GM12878 (cell line): ENCODE measurements around the gene PGF.

Source experiments
- CTCF ChIP-seq, 3 experiments: IDR thresholded peaks in 2 of 3; conservative IDR thresholded peaks in 1 of 3; 2 replicates each; pipeline ENCODE4 v1.5.1; 2011; ENCODE audit warnings: low read depth in 3 of 3, low read length in 3 of 3, mild to moderate bottlenecking in 3 of 3, control low read depth in 2 of 3, moderate library complexity in 2 of 3, inconsistent platforms in 1 of 3, mixed read lengths in 1 of 3; ENCODE audit not compliant: control insufficient read depth in 2 of 3, insufficient read depth in 1 of 3; ENCODE audit errors: extremely low read depth in 1 of 3
- DPF2 ChIP-seq: fragments of 450-650 bp; IDR thresholded peaks from 2 replicates; pipeline ENCODE4 v1.6.1; 2017; ENCODE audit warnings: mild to moderate bottlenecking
- MAX ChIP-seq: IDR thresholded peaks from 2 replicates; pipeline ENCODE4 v1.6.1; 2012; ENCODE audit warnings: low read depth, low read length, improper control_type of control experiment
- POLR2AphosphoS5 ChIP-seq: IDR thresholded peaks from 2 replicates; pipeline ENCODE4 v1.6.1; 2011; ENCODE audit warnings: mild to moderate bottlenecking, low read length, inconsistent platforms
- RAD21 ChIP-seq: IDR thresholded peaks from 2 replicates; pipeline ENCODE4 v1.6.1; 2011; ENCODE audit warnings: mild to moderate bottlenecking, low read depth, low read length, moderate library complexity; ENCODE audit not compliant: insufficient read depth
- SREBF1 ChIP-seq: IDR thresholded peaks from 2 replicates; pipeline ENCODE4 v1.6.1; 2012; ENCODE audit warnings: mild to moderate bottlenecking, low read length

DNA sequence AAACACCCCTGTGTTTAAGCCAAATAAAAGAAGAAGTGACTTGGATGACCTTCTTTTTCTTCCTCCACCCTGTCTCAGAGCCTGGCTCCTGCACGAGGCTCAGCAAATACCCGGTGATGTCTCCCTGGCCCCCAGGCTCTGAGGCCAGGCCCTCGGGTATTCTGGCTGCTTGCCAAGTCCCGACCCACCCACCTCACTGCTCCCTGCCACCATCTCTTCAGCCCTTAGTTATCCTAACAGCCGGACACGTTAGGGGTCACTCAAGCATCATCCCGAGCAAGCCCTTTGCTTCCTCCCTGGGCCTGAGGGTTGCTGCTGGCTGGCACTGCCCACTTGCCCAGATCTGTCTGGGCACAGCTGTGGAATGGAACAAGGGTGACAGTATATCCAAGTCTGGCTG is 39.6 kb downstream of the PGF start:
- TF ChIP-seq POLR2AphosphoS5 (no peak), DPF2 (no peak), CTCF (IDR thresholded peaks at IDR 0.05 in 2 of 3, conservative IDR thresholded peaks at IDR 0.05 in 1 of 3; ENCODE audit: control insufficient read depth in 2 of 3, extremely low read depth in 1 of 3, insufficient read depth in 1 of 3, low read depth in 3 of 3, low read length in 3 of 3) (no peak), MAX (no peak), SREBF1 (no peak), RAD21 (no peak)
